22Rv1 (cell line): ENCODE measurements around the gene NFATC1.

Experiments
- ZFX ChIP-seq: fragments of 450-650 bp; IDR thresholded peaks from 2 replicates; pipeline ENCODE4 v1.6.1; 2017; ENCODE audit warnings: antibody characterized with exemption, borderline replicate concordance
- TF ChIP-seq, protein P1 (sequence below): fragments of 450-650 bp; IDR thresholded peaks from 2 replicates; pipeline ENCODE4 v1.5.1; 2017; ENCODE audit warnings: mild to moderate bottlenecking

GRCh38 chr18:79573921-79574491, 178.3 kb downstream of the NFATC1 start:
- TF ChIP-seq, protein P1, sequence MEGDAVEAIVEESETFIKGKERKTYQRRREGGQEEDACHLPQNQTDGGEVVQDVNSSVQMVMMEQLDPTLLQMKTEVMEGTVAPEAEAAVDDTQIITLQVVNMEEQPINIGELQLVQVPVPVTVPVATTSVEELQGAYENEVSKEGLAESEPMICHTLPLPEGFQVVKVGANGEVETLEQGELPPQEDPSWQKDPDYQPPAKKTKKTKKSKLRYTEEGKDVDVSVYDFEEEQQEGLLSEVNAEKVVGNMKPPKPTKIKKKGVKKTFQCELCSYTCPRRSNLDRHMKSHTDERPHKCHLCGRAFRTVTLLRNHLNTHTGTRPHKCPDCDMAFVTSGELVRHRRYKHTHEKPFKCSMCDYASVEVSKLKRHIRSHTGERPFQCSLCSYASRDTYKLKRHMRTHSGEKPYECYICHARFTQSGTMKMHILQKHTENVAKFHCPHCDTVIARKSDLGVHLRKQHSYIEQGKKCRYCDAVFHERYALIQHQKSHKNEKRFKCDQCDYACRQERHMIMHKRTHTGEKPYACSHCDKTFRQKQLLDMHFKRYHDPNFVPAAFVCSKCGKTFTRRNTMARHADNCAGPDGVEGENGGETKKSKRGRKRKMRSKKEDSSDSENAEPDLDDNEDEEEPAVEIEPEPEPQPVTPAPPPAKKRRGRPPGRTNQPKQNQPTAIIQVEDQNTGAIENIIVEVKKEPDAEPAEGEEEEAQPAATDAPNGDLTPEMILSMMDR = no peak
- TF ChIP-seq ZFX = no peak
